GM18867 (cell line): ENCODE data around the gene RCAN2.

Source experiments
- ATAC-seq: cut with Tn5 transposase; IDR thresholded peaks from one replicate; pipeline ENCODE4 v1.9.1; 2021; ENCODE audit warnings: mild to moderate bottlenecking, moderate library complexity; ENCODE audit not compliant: unreplicated experiment

Gene RCAN2

GRCh38 chr6:46296586-46296985, 194.7 kb downstream of the RCAN2 start:
- ATAC-seq, result no peak

GRCh38 chr6:46293641-46294316, 197.5 kb downstream of the RCAN2 start:
- peak; percentile 90 for ATAC-seq

DNA sequence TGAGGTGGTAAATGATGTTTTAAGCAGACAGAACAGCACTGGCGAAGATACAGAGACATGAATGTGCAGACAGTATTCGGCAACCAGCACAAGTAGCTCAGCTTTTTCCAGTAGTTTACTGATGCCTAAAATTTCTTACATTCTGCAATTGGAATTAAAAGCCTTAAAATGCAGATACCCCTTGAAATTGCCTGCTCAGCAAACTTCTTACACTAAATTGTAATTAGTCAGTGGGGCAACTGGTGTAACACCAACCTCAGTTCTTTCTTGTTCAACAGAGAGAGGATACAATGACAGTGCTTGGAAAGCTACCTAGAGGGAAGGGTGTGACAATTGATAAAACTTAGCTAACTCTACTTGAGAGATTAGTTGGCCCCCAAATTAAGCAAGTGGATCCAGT, 199.4 kb downstream of the RCAN2 start:
- ATAC-seq, result no peak

- ATAC-seq, result no peak
Observed at GRCh38 chr6:46291275-46291633, 200.0 kb downstream of the RCAN2 start.

DNA sequence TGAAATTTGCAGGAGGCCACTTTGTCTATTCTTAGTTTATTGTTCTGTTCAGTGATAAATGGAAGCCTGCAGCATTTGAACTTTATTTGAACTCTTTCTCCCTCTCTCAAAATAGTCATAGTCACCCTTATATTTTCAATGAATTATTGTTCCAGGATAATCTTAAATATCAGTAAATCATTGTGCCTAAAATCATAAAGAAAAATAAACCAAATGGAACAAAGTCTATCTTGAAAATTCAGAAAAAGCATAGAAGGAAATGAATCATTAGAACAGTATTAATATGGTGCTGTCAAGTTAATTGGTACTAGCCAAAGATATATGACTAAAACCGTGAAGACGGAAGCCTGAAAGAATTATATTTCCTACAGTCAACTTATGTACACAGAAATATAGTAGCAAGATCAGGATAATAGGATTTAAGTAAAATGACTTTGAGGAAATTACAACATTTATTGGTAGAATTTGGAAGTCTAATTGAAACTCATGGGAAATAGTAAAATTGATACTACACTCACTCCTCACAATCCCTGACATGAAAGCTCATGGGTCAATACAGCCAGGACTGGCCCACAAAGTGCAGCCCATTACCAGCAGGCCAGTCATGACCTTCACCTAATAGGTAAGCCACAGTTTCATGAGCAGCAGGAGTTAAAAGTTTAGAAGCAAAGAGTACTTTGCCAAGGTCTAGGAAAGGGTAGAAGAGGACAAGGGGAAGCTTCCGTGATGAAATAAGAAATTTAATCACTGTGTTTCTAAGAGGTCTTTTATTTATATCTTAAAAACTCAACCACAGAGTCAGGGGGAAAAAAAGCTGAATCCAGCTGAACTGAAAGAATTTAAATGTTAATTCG, 200.6 kb downstream of the RCAN2 start:
- ATAC-seq, result no peak

DNA sequence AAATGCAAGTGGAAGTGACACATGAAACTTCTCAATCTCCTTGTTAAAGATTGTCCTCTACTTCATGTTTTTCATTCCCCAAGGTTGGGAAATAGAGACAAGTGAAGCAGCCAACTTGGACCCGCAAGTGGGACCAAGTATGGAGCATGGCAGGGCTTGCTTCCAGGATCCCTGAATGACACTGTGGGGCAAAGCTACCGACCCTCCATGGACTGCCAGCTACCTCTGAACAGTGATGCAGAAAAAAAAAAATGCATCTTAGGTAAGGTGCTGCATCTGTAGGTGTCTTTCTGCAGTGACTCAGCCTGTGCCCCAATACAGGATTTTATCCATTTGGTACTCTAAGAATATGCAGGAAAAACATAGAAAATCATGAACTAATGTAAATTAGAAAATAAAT, 201.4 kb downstream of the RCAN2 start:
- ATAC-seq, result no peak

DNA sequence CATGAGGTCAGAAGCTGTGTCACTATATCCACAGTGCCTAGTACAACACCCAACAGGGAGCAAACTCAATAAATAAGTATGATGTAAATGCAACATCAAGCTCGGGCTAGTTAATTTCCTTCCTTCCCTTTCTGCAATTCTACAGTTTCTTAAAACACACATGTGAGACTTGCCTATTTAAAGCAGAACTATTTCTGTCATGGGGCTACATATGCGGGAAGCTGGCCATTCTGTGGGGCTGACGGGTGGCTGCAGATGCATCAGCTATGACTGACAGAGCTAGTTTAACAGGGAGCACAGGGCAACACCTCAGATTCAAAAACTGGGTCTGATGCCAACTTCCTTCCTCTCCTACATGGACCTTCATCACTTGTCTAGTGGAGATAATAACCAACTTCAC, 202.4 kb downstream of the RCAN2 start:
- ATAC-seq, result no peak

GRCh38 chr6:46287681-46288080, 203.6 kb downstream of the RCAN2 start:
- ATAC-seq, result no peak

DNA sequence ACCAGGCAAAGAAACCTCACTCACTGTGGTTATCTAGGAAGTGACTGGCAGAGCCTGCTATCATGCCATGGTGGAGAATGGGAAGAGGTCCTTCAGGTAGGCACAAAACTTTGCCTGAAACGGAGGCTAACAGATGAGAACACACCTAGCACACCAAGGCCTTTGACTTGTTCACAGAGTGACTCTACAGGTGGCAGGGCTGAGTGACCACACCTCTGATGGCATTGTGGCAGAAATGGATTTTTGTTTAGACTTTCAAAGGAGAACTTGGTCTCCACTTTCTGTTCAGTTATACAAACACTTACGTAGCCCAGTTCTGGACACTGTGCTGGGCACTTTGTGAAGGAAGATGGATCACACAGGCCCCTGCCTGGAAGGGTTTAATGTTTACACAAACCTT, 204.2 kb downstream of the RCAN2 start:
- no peak for ATAC-seq

DNA sequence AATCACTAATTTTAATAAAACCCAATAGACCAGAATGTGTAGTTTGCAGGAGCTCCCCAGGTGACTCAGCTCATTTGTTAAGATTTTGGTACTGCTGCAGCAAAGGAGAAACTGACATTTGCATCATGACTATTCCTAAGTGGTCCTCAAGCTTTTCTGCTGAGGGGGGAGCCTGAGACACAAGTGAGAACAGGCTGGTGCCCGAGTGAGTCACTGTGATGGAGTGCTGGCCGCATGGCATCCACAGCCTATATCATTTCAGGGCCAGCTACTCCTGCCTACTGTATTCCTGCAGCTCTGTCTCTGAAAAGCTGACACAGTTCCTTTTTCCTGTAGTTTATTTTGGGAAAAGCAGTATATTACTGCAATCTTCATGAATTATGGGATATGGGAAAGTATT, 206.8 kb downstream of the RCAN2 start:
- ATAC-seq, result no peak

GRCh38 chr6:46281110-46281509, 210.1 kb downstream of the RCAN2 start:
- no peak for ATAC-seq

- ATAC-seq, result no peak
Observed at GRCh38 chr6:46279874-46280273, 211.4 kb downstream of the RCAN2 start.

DNA sequence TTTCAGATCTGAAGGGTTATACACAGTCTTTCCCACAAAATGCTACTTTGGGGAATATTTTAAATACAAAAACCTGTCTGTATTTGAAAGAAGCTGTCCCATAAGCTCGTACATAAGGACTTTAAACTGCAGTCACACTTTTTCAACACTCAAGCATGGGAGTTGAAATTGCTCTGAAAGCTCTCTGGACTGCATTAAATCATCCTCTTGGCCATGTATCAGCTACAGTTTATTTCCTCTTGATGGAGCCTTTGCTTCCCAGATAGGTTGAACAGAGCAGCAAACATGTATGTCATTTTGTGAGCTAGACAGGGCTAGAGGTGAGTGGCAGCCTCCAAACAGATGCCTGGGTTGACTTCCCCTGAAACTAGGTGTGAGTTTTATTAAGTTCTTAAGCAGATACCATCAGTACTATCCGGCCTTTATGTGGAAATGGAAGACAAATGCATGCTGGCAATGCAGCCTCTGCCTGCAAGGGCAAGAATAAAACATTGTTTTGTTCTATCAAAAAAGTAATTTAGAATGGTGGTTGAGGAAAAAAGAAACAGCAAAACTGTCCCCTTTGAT, 214.6 kb downstream of the RCAN2 start:
- ATAC-seq, result no peak

GRCh38 chr6:46274502-46274901, 216.7 kb downstream of the RCAN2 start:
- no peak for ATAC-seq

GRCh38 chr6:46273911-46274310, 217.3 kb downstream of the RCAN2 start:
- ATAC-seq, result no peak

GRCh38 chr6:46271728-46272127, 219.5 kb downstream of the RCAN2 start:
- ATAC-seq, result no peak

DNA sequence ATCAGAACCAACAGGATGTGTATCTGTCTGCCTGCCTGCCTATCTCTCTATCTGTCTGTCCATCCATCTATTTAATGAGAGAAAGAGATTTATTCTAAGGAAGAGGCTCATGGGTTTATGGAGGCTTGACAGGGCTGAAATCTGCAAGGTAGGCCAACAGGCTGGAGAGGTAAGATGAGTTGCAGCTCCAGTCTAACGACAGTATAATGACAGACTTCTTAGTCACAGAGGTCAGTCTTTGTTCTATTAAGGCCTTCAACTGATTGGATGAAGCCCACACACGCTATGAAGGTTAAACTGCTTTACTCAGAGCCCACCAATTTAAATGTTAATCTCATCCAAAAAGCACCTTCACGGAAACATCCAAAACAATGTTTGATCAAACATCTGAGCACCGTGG, 220.1 kb downstream of the RCAN2 start:
- no peak for ATAC-seq

GRCh38 chr6:46270336-46270735, 220.9 kb downstream of the RCAN2 start:
- ATAC-seq, result no peak

- no peak for ATAC-seq
Observed at GRCh38 chr6:46269447-46270229, 221.6 kb downstream of the RCAN2 start.

- no peak for ATAC-seq
Observed at GRCh38 chr6:46267515-46267914, 223.7 kb downstream of the RCAN2 start.

GRCh38 chr6:46265373-46265772, 225.9 kb downstream of the RCAN2 start:
- ATAC-seq, result no peak
